Stimulated activated CD8-positive, alpha-beta memory T cell treated with anti-CD3 and anti-CD28 coated beads, Interleukin-4, amount 100 ng/mL, for 24 hours (primary cell): ENCODE results near the gene FUS.
"Not testable (repeated sequence)": the region's sequence is repeated elsewhere in the genome, so short reads cannot be mapped to it uniquely, and the experiment has no call there.

Experiments used
- DNase-seq: peaks from one replicate; pipeline ENCODE4 v3.0.0-alpha.2; 2020; ENCODE audit warnings: low read depth

The FUS gene

DNA sequence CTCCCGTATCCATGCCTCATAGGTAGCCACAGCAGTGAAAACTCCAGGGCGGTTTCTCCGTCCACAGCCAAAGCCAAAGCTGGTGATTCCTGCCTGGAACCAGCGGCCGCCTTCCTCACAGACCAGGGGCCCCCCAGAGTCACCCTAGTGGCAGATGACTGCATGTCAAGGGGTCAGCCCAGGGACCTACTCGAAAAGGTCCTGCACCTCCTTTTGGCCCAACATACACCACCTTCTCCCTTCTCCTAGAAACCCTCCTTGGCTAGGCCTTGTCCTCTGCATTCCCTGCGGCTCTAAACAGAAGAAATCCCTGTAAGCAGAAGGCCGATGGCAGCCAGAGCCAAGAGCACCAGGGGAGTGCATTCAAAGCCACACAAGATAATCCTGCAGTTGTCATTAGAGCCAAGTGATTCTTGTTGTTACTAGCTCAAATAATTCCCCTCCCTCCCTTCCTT is 36.2 kb upstream of the FUS start:
- no peak for DNase-seq

DNA sequence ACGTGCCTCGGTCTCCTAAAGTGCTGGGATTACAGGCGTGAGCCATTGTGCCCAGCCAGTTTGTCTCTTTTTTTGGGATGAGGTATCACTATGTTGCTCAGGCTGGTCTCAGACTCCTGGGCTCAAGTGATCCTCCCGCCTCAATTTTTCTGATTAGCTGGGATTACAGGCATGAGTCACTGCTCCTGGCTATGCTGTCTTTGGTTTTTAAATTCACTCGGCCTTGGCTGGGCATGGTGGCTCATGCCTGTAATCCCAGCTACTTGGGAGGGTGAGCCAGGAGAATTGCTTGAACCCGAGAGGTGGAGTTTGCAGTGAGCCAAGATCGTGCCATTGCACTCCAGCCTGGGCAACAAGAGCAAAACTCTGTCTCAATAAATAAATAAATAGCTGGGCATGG is 35.5 kb upstream of the FUS start:
- not testable (repeated sequence) for DNase-seq

DNA sequence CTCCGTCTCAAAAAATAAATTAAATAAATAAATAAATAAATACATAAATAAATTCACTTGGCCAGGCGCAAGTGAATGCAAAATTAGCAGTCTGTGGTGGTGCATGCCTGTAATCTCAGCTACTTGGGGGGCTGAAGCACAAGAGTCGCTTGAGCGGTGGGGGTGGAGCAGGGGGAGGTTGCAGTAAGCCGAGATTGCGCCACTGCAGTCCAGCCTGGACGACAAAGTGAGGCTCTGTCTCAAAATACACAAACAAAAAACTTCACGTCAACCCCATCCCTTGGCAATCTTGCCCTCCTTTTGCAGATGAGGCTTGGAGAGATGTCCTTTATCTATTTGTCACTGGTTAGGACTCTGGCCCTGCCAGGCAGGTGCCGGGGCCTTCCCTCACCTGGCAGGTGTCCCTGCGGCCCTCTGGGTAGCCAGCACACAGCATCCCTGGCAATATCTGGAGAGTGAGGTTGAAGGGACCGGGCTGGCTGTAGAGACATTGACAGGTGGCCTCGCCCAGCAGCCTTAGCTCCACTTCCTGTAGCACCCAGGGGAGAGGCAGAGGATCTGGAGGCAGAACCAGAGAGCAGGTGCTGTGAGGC is 34.4 kb upstream of the FUS start:
- DNase-seq: no peak

GRCh38 chr16:31147574-31147973 is 32.4 kb upstream of the FUS start:
- DNase-seq: no peak

GRCh38 chr16:31148281-31148728 is 31.6 kb upstream of the FUS start:
- DNase-seq: no peak

DNA sequence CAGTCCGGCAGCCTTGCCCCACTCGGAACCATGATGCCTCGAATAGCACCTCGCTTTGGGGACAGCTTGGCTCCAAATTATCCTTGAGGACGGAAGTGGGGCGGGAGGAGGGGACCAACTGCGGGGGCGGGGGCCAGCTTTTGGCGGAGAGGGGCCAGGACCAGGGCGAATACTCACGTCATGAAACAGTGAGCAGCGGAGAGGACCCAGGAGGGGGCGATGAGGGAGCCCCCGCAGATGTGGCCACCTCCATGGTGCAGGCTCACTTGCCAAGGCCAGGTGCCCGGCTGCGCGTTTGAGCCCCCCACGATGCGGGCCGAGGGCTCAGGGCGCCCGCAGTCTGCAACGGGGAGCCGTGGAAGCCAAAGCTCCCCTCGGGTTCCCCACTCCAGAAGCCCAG is 31.0 kb upstream of the FUS start:
- no peak for DNase-seq

DNA sequence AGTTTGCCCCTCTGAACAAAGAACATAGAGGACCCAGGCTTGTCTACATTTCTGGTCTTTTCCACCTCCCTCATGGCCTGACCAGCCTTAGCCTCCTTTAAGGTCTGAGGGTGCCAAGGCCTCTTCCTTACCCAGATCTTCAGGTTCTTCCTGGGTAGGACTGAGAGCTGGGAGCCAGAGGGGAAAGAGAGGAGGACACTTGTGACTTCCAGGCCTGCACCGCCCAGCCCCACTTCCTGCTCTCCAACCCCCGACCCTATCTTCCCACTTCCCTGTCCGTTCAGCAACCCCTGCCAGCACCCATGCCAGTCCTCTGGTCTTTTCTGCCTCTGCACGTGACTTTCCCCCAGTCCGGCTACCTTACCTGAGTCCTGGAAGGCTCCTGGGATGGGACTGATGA is 30.6 kb upstream of the FUS start:
- no peak for DNase-seq

DNA sequence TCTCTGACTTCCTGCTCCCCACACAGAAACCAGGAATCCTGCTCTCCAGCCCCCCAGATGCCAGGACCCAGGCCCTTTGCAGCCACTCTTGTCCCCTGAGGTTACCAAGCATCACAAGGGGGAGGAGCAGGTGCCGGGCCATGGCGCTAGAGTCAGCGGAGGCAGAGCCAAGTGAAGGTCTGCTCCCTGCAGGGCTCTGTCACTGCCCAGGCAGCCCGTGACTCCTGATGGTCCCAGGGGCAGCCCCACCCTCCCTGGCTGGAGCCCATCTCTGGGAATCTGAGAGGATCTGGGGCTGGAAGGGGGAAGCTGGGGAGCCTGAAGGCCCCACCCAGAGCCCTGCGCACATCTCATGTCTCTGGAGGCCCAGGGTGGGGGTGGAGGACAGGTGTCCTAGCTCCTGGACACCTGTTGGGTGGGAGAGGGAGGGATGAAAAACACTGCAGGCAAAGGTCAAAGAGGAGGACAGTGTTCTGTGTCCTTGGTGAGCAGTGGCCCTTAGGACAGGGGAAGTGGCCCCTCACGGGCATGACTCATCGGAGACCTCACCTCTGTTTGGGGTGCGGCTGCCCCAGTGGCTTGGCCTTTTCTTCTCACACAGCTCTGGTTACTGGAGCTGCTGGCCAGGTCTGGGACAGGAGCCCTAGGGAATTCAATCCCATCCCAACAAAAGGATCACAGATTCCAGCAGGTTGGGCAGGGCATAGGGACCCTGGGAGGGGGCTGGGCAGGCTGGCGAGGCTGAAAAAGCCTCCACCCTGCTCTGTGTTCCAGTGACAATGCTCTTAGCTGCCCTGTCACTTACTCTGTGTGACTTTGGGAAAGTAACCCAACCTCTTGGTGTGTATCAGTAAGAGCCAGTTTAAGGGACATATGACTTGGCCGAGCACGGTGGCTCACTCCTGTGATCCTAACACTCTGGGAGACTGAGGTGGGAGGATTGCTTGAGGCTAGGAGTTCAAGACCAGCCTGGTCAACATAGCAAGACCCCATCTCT is 29.7 kb upstream of the FUS start, which contains the start of gene PRSS36:
Gene PRSS36 (minus strand): TSS at position 173 of the 997 bp plus-strand sequence. CDS start 31 bp downstream, at position 142.
- DNase-seq: no peak

DNA sequence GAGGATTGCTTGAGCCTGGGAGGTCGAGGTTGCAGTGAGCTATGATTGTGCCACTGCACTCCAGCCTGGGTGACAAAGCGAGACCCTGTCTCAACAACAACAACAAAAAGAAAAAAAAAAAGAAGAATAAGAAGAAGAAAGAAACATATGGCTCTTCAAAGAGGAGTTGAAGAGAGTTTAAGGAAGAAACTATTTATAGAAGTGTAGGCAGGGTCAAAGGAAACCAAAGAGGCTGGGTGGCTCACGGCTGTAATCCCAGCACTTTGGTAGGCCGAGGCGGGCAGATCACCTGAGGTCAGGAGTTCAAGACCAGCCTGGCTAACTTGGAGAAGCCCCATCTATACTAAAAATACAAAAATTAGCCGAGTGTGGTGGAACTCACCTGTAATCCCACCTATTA is 29.0 kb upstream of the FUS start:
- not testable (repeated sequence) for DNase-seq

DNA sequence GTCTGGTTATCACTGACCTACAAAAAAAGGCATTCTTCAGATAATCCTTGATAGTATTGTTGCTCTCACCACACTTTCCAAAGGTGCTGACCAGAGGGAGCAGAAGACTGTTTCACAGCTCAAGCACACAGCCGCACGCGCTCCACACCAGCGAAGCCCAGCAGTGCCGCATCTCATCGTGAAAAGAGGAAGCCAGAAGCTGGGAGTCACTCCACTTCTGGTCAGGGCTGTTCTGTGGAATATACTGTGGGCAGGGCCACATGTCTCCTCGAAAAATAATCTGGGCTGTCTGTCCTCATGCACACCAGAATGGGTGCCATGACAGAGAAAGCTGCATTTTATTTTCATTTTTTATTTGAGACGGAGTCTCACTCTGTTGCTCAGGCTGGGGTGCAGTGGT is 22.8 kb upstream of the FUS start:
- no peak for DNase-seq

GRCh38 chr16:31167315-31167714 is 12.6 kb upstream of the FUS start:
- no peak for DNase-seq

DNA sequence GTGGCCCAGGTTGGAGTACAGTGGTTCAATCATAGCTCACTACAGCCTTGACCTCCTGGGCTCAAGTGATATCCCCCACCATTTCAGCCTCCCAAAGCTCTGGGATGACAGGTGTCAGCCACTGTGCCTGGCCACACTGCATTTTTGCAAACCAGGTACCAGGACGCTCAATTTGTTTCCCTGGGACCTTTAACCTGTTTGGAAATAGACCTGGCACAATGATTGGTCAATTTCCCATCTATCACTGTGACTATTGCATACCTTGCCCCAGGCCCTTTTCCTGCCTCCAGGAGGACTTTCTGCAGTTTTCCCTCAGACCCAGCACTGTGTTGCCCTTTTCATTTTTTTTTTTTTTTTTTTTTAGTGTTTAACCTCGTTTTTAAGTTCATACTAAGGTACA is 11.1 kb upstream of the FUS start:
- no peak for DNase-seq

- DNase-seq: not testable (repeated sequence)
These were observed 9.9 kb upstream of the FUS start for GRCh38 chr16:31170048-31170447.

DNA sequence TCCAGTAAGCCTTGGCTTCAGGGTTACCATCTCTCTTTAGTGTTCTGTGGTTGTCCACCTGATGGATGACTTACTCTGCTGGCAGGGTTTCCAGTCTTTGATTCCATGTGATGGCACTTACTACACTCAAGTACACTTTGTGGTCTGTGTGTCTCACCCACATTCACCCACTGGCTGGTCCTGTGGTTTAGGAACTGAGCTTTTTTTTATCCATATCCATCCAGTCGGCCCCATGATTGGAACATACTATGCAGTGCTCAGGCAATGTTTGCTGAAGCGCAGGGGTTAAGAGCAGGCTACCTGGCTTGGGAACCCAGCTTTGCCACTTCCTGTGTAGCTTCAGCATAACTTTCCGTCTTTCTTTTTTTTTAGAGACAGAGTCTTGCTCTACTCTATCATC is 2.8 kb upstream of the FUS start:
- DNase-seq: no peak

DNA sequence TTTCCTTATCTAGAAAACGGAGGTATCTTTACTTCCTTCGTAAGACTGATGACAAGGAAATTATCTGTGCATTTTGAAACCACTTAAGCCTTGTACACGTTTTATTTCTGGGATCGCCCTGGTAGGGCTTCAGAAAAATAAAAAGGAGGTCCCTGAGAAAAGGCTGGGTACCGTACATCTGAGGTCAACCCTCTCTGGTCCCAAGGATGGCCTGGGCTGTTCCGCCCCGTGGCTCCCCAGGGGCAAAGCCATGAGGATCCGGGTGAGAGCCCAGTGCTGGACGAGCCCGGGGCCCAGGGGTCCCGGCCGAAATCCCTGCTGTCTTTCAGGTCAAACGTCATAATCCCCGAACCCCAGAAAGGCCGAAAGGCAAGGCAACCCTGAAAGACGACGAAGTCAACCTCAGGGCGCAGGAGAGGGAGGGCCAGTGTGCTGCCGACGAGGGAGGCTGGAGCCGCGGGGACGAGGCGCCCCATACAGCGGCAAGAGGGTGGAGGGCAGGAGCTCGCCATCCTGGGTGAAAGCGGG is 656 bp upstream of the FUS start:
- DNase-seq: no peak

GRCh38 chr16:31181102-31181830 is 1.3 kb downstream of the FUS start:
- no peak for DNase-seq

- no peak for DNase-seq
These were observed 2.5 kb downstream of the FUS start for GRCh38 chr16:31182391-31182790.

DNA sequence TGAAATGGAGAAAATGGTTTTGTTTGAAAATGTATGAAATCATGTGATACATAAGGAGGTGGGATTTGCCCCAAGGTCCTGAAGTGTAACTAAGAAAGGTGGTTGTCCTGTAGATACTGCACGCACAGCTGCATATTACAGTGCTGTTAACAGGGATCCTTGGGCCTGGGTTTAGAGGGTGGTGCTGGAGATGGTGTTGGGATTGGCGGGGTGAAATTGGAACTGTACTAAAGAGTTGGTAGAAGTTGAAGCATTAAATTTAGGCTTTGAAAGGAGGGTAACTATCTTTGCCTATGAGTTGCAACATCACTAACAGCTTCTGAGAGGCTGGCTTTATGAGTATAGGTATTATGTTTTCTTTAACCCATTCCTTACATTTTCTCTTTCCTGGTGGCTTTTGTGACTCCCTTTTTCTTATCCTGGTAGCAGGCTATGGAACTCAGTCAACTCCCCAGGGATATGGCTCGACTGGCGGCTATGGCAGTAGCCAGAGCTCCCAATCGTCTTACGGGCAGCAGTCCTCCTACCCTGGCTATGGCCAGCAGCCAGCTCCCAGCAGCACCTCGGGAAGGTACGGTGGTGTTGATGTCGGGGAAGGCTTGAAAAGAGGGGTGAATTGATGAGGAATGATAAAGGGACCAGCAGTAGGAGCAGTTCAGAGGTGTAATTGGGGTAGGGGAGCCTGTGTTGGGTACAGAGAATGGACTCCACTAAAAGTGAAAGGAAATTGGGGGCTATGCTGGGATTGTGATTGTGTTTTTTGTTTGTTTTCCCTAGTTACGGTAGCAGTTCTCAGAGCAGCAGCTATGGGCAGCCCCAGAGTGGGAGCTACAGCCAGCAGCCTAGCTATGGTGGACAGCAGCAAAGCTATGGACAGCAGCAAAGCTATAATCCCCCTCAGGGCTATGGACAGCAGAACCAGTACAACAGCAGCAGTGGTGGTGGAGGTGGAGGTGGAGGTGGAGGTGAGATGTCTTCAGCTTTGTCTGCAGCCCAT is 3.8 kb downstream of the FUS start:
- DNase-seq: no peak

- DNase-seq: no peak
These were observed 4.9 kb downstream of the FUS start for GRCh38 chr16:31184888-31185287.

GRCh38 chr16:31185339-31185738 is 5.4 kb downstream of the FUS start:
- DNase-seq: no peak

DNA sequence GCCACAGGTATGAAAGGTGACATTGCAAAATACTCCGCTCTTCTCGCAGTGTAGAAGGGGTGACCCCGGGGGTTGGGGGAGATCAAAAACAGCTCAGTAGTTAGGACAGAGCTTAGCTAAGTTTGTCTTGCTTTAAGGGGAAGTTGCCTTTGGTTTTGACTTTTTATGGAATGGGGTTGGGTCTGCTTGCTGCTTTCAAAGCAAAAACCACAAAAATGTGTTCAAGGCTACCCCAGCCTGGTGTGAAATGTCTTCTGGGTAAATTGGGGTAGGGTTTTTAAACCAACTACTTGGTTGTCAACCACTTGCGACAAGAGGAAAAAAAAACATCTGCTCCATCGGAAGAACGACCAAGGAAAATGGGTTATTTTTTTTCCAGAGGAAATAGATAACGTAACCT is 6.2 kb downstream of the FUS start:
- no peak for DNase-seq
